Adrenal gland (tissue), 5 donors: ENCODE data around the gene NAT14.

Experiments
- CTCF ChIP-seq, 6 experiments: fragments of 450-650 bp in 4 of 6; fragments of 200-600 bp in 2 of 6; sonication (generic) in 1 of 6; IDR thresholded peaks; 1 replicate in 5 of 6; 2 replicates in 1 of 6; pipeline versions ENCODE4 v1.5.1 to v1.8.0; 2016 to 2021; ENCODE audit warnings: antibody characterized with exemption in 6 of 6, mild to moderate bottlenecking in 2 of 6, moderate library complexity in 1 of 6
- POLR2A ChIP-seq, 2 donors: fragments of 450-650 bp; IDR thresholded peaks; one replicate each; pipeline ENCODE4 v1.6.1; 2017; ENCODE audit warnings: antibody characterized with exemption in 2 of 2, mild to moderate bottlenecking in 2 of 2, moderate library complexity in 1 of 2
- donor health status: DM: no; HTN: no; CAD: no.

DNA sequence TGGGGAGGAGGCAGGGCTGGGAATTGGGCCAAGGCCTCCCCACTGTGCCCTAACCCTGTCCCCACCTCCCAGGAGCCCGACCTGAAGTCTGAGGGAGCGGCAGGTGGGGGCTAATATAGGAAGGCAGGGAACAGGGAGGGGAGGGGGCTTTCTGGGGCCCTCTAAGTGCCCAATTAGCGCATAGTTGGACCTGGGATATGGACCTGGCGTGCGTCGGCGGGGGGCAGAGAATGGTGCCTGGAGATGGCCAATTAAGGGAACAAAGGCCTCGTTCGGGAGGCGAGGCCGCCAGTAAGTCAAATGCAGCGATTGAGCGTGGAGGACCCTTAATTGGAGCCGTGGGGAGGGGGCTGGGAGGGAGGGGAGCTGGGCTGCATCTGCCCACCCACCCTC, 20.3 kb upstream of the NAT14 start, which contains the start of gene C19orf85:
- TF ChIP-seq POLR2A (IDR thresholded peaks at IDR 0.05) (no peak), CTCF (IDR thresholded peaks at IDR 0.05) (no peak)
